IMR-90 (cell line): ENCODE results near the gene ZNF23. TPM values are rescaled to one million over a fixed set of nuclear protein-coding genes. Genes with fewer than 3 reads are reported as not detected.

Experiments
- ATAC-seq: fragments of 200-7000 bp; cut with Tn5 transposase; 2 replicates; pipeline ENCODE4 v1.9.1; 2020; ENCODE audit warnings: low read depth, mild to moderate bottlenecking, moderate library complexity
- BruUV-seq: library from RNA; stranded (reverse); fragments of 400-500 nt; replicated peaks from 2 replicates; lab custom pipeline; 2021; lab: Mats Ljungman, UMichigan
- CTCF ChIA-PET: fragments of 300-600 bp; formaldehyde crosslinking; extraction: SDS; loops from one replicate; lab custom pipeline; 2021; ENCODE audit warnings: antibody characterized with exemption; lab: Yijun Ruan, JAX
- POLR2A ChIA-PET: fragments of 300-600 bp; sonication (Branson Sonifier 250); formaldehyde crosslinking; loops from one replicate; lab custom pipeline; 2022; ENCODE audit warnings: antibody characterized with exemption; ENCODE audit not compliant: unreplicated experiment; lab: Charles Lee
- DNase-seq: peaks from one replicate; pipeline ENCODE4 v3.0.0; 2013
- H2AFZ ChIP-seq: replicated peaks from 2 replicates; pipeline ENCODE3; 2013; ENCODE audit warnings: low read length, mild to moderate bottlenecking; ENCODE audit not compliant: poor library complexity
- H2AK5ac ChIP-seq: 2 replicates; pipeline ENCODE4 v1.6.1; 2013; ENCODE audit warnings: low read depth, low read length, inconsistent platforms
- H2AK9ac ChIP-seq: replicated peaks from 2 replicates; pipeline ENCODE3; 2013; ENCODE audit warnings: mild to moderate bottlenecking, low read depth, low read length, moderate library complexity; ENCODE audit not compliant: poor library complexity
- H2BK120ac ChIP-seq: 2 replicates; pipeline ENCODE4 v1.6.1; 2013; ENCODE audit warnings: low read depth, low read length, inconsistent platforms
- H2BK15ac ChIP-seq: 3 replicates; pipeline ENCODE4 v1.6.1; 2013; ENCODE audit warnings: low read depth, low read length, inconsistent platforms
- H2BK20ac ChIP-seq: 2 replicates; pipeline ENCODE4 v1.6.1; 2013; ENCODE audit warnings: low read depth, mild to moderate bottlenecking, inconsistent platforms, low read length, moderate library complexity
- H2BK5ac ChIP-seq: 2 replicates; pipeline ENCODE4 v1.6.1; 2013; ENCODE audit warnings: mild to moderate bottlenecking, low read depth, low read length, inconsistent platforms; ENCODE audit not compliant: poor library complexity, severe bottlenecking
- H3K14ac ChIP-seq: replicated peaks from 2 replicates; pipeline ENCODE4 v1.6.1; 2013; ENCODE audit warnings: low read depth, low read length, inconsistent platforms
- H3K18ac ChIP-seq: 2 replicates; pipeline ENCODE4 v1.6.1; 2013; ENCODE audit warnings: low read depth, low read length, control low read depth
- H3K23ac ChIP-seq: 2 replicates; pipeline ENCODE4 v1.6.1; 2013; ENCODE audit warnings: low read depth, low read length, inconsistent platforms
- H3K27ac ChIP-seq: 2 replicates; pipeline ENCODE4 v1.5.1; 2013; ENCODE audit warnings: mild to moderate bottlenecking, control low read depth, low read length; ENCODE audit not compliant: insufficient read depth
- H3K27me3 ChIP-seq: 2 replicates; pipeline ENCODE4 v1.6.1; 2013; ENCODE audit warnings: low read length; ENCODE audit not compliant: control insufficient read depth, insufficient read depth
- H3K36me3 ChIP-seq: 2 replicates; pipeline ENCODE4 v1.6.1; 2013; ENCODE audit warnings: low read length, mixed read lengths; ENCODE audit not compliant: control insufficient read depth, insufficient read depth
- H3K4ac ChIP-seq: 2 replicates; pipeline ENCODE4 v1.6.1; 2013; ENCODE audit warnings: low read depth, low read length, inconsistent platforms
- H3K4me1 ChIP-seq: 2 replicates; pipeline ENCODE4 v1.6.1; 2013; ENCODE audit warnings: low read length, mixed read lengths; ENCODE audit not compliant: control insufficient read depth, insufficient read depth
- H3K4me2 ChIP-seq: 2 replicates; pipeline ENCODE4 v1.6.1; 2013; ENCODE audit warnings: low read depth, mild to moderate bottlenecking, control low read depth, low read length, moderate library complexity
- H3K4me3 ChIP-seq: 2 replicates; pipeline ENCODE4 v1.5.1; 2013; ENCODE audit warnings: low read depth, mild to moderate bottlenecking, control low read depth, low read length, moderate library complexity; ENCODE audit not compliant: insufficient read depth
- H3K56ac ChIP-seq: 2 replicates; pipeline ENCODE4 v1.6.1; 2013; ENCODE audit warnings: low read length, inconsistent platforms; ENCODE audit not compliant: insufficient read depth; ENCODE audit errors: extremely low read depth
- H3K79me1 ChIP-seq, 2 experiments: 2 replicates each; pipeline ENCODE4 v1.6.1; 2013; ENCODE audit warnings: low read length in 2 of 2, inconsistent platforms in 1 of 2, low read depth in 1 of 2
- H3K9ac ChIP-seq: 2 replicates; pipeline ENCODE4 v1.6.1; 2013; ENCODE audit warnings: low read depth, low read length, control low read depth
- H3K9me1 ChIP-seq: 2 replicates; pipeline ENCODE4 v1.6.1; 2013; ENCODE audit warnings: low read length, inconsistent platforms; ENCODE audit not compliant: insufficient read depth
- H3K9me3 ChIP-seq: 2 replicates; pipeline ENCODE4 v1.6.1; 2013; ENCODE audit warnings: low read length; ENCODE audit not compliant: control insufficient read depth, insufficient read depth
- H4K20me1 ChIP-seq: 2 replicates; pipeline ENCODE4 v1.6.1; 2013; ENCODE audit warnings: low read length, inconsistent platforms; ENCODE audit not compliant: insufficient read depth
- H4K5ac ChIP-seq: 2 replicates; pipeline ENCODE4 v1.6.1; 2013; ENCODE audit warnings: mild to moderate bottlenecking, low read depth, low read length, control low read depth
- H4K8ac ChIP-seq, 2 experiments: 2 replicates each; pipeline ENCODE4 v1.6.1; 2013; ENCODE audit warnings: low read depth in 2 of 2, low read length in 2 of 2, control low read depth in 1 of 2, inconsistent platforms in 1 of 2
- H4K91ac ChIP-seq: 2 replicates; pipeline ENCODE4 v1.6.1; 2013; ENCODE audit warnings: low read depth, low read length, inconsistent platforms; ENCODE audit not compliant: insufficient read depth
- BHLHE40 ChIP-seq: fragments of 150-350 bp; IDR thresholded peaks from 2 replicates; pipeline ENCODE4 v1.6.1; 2016; ENCODE audit warnings: mild to moderate bottlenecking, low read depth, low read length
- CEBPB ChIP-seq: IDR thresholded peaks from 2 replicates; pipeline ENCODE4 v1.6.1; 2012; ENCODE audit warnings: low read depth, low read length, improper control_type of control experiment
- CHD1 ChIP-seq: IDR thresholded peaks from 2 replicates; pipeline ENCODE4 v1.6.1; 2012; ENCODE audit warnings: low read depth, low read length, improper control_type of control experiment
- CTCF ChIP-seq: conservative IDR thresholded peaks from 2 replicates; pipeline ENCODE4 v1.5.1; 2012; ENCODE audit warnings: mild to moderate bottlenecking, low read depth, low read length, improper control_type of control experiment
- ELK1 ChIP-seq: fragments of 150-350 bp; IDR thresholded peaks from 2 replicates; pipeline ENCODE4 v1.6.1; 2016; ENCODE audit warnings: low read depth, mild to moderate bottlenecking, low read length, moderate library complexity, borderline replicate concordance
- FOS ChIP-seq: fragments of 150-350 bp; IDR thresholded peaks from 2 replicates; pipeline ENCODE4 v1.6.1; 2016; ENCODE audit warnings: low read depth, low read length
- MAFK ChIP-seq: IDR thresholded peaks from 2 replicates; pipeline ENCODE4 v1.6.1; 2012; ENCODE audit warnings: low read depth, low read length, improper control_type of control experiment
- MAZ ChIP-seq: IDR thresholded peaks from 2 replicates; pipeline ENCODE4 v1.6.1; 2012; ENCODE audit warnings: low read depth, mild to moderate bottlenecking, low read length, improper control_type of control experiment, moderate library complexity, borderline replicate concordance
- MXI1 ChIP-seq: IDR thresholded peaks from 2 replicates; pipeline ENCODE4 v1.6.1; 2012; ENCODE audit warnings: low read depth, mild to moderate bottlenecking, low read length, moderate library complexity, borderline replicate concordance
- NFE2L2 ChIP-seq: fragments of 150-350 bp; IDR thresholded peaks from 2 replicates; pipeline ENCODE4 v1.6.1; 2016; ENCODE audit warnings: low read depth, mild to moderate bottlenecking, low read length
- POLR2A ChIP-seq: IDR thresholded peaks from 2 replicates; pipeline ENCODE4 v1.6.1; 2012; ENCODE audit warnings: mild to moderate bottlenecking, low read depth, low read length
- RAD21 ChIP-seq: IDR thresholded peaks from 2 replicates; pipeline ENCODE4 v1.6.1; 2012; ENCODE audit warnings: low read length, improper control_type of control experiment
- RCOR1 ChIP-seq: IDR thresholded peaks from 2 replicates; pipeline ENCODE4 v1.6.1; 2012; ENCODE audit warnings: mild to moderate bottlenecking, low read length, improper control_type of control experiment; ENCODE audit not compliant: insufficient replicate concordance
- RFX5 ChIP-seq: IDR thresholded peaks from 2 replicates; pipeline ENCODE4 v1.8.0; 2012; ENCODE audit warnings: low read depth, mild to moderate bottlenecking, low read length, moderate library complexity
- SMC3 ChIP-seq: fragments of 150-350 bp; IDR thresholded peaks from 2 replicates; pipeline ENCODE4 v1.6.1; 2016; ENCODE audit warnings: low read depth, mild to moderate bottlenecking, antibody characterized with exemption, low read length, moderate library complexity
- USF2 ChIP-seq: fragments of 150-350 bp; IDR thresholded peaks from 2 replicates; pipeline ENCODE4 v1.6.1; 2017; ENCODE audit warnings: mild to moderate bottlenecking, antibody characterized with exemption, low read length, low read depth
- WGBS, 2 experiments: methylation state at CpG; one replicate each; pipeline versions ENCODE4 v1.1.5 to v1.1.7; 2013; ENCODE audit warnings: missing lambda C conversion rate in 2 of 2; ENCODE audit not compliant: insufficient read length in 1 of 2; ENCODE audit errors: extremely low coverage in 2 of 2; 5-methylcytosine and 5-hydroxymethylcytosine counted together
- dilution Hi-C: fragments of 300-500 bp; cut with HindIII; formaldehyde crosslinking; loops from one replicate; pipeline ENCODE4 v1.14.3; 2018; ENCODE audit warnings: low sequenced_read_pairs; ENCODE audit not compliant: unreplicated experiment
- in situ Hi-C: fragments of 300-500 bp; cut with MboI; formaldehyde crosslinking; loops from 3 replicates; pipeline ENCODE4 v1.14.3; 2019; ENCODE audit warnings: low sequenced_read_pairs, inconsistent platforms, mixed read lengths
- intact Hi-C: fragments of 100-400 bp; cut with micrococcal nuclease; formaldehyde crosslinking; loops from 2 replicates; pipeline ENCODE4 v1.10.0; 2022
- polyA plus RNA-seq, 3 experiments: library from polyadenylated mRNA; depleted of rRNA; stranded (reverse); fragments of >200 nt; gene quantifications; 2 replicates each; pipeline ENCODE4 v1.2.3, GENCODE V29; 2012; ENCODE audit warnings: low replicate concordance in 1 of 3
- total RNA-seq: library from RNA; depleted of rRNA; stranded (reverse); fragments of >200 nt; gene quantifications from 2 replicates; pipeline ENCODE4 v1.2.3, GENCODE V29; 2012

Gene ZNF23
- total and polyA plus RNA-seq, 2 of the 4 experiments (the other 2 are of a cell fraction) = 7.5 to 8.8 TPM

GRCh38 chr16:71410146-71410545 is 51.9 kb downstream of the ZNF23 start:
- Histone ChIP-seq H3K4ac (no peak overlapping the region), H2BK15ac (no peak overlapping the region), H3K9me3 (no peaks in the 10 kb centered on the region), H3K4me2 (no peak overlapping the region), H2AFZ (no peak overlapping the region), H2BK120ac (no peak overlapping the region), H3K79me1 (no peaks in the 10 kb centered on the region), H3K14ac (no peak overlapping the region), H3K27ac (no peak overlapping the region), H4K91ac (no peak overlapping the region), H3K9me1 (no peaks in the 10 kb centered on the region), H3K36me3 (no peaks in the 10 kb centered on the region), H2BK20ac (no peak overlapping the region), H3K23ac (no peak overlapping the region), H3K18ac (no peak overlapping the region), H2AK5ac (no peak overlapping the region), H4K5ac (no peak overlapping the region), H3K4me1 (no peaks in the 10 kb centered on the region), H3K56ac (no peak overlapping the region), H4K20me1 (no peaks in the 10 kb centered on the region), H3K9ac (no peak overlapping the region), H2AK9ac (no peak overlapping the region), H3K4me3 (no peak overlapping the region), H4K8ac (no peak overlapping the region), H3K27me3 (peaks cover 12% of the 10 kb centered on the region), H2BK5ac (no peak overlapping the region)
- intact Hi-C loops = no loop called here
- DNase-seq = no peak
- TF ChIP-seq MAZ (no peak), CHD1 (no peak), USF2 (no peak), CTCF (no peak), NFE2L2 (no peak), MAFK (no peak), SMC3 (no peak), ELK1 (no peak), POLR2A (no peak), FOS (no peak), CEBPB (no peak), RFX5 (no peak), MXI1 (no peak), RCOR1 (no peak), BHLHE40 (no peak), RAD21 (no peak)
- no TSS peak for BruUV-seq
- no peak for ATAC-seq
- in situ Hi-C loops = loop anchor here (5.0 kb wide), 1 partner anchor 92 kb away; no protein-coding TSS in a partner anchor
- dilution Hi-C loops = no loop called here
- POLR2A ChIA-PET = no interaction called here
- CTCF ChIA-PET = no interaction called here
- WGBS, 2 experiments = no CpG with 5 or more reads among the region's 5 CpGs
